Natural killer cell (primary cell): ENCODE data around the gene TMEM126A. TPM values are rescaled to one million over a fixed set of nuclear protein-coding genes. Genes with fewer than 3 reads are reported as not detected.
A peak's percentile ranks its signal among the peaks of the same experiment; 100 is the strongest.

Source experiments
- ATAC-seq, 3 donors: fragments of 150-1000 bp in 2 of 3; fragments of 200-7000 bp in 1 of 3; cut with Tn5 transposase; 1 replicate in 1 of 3; 2 replicates in 2 of 3; pipeline ENCODE4 v1.10.0; 2021; ENCODE audit warnings: mild to moderate bottlenecking in 2 of 3, moderate library complexity in 2 of 3
- DNase-seq, 2 donors: peaks; one replicate each; pipeline versions ENCODE4 v3.0.0 to v3.0.0-alpha.2; 2013 to 2021; ENCODE audit warnings: mixed read lengths in 1 of 2
- H3K27ac ChIP-seq: one replicate; pipeline ENCODE4 v1.5.1; 2013; ENCODE audit warnings: mild to moderate bottlenecking, low read length
- H3K27me3 ChIP-seq: one replicate; pipeline ENCODE4 v1.6.1; 2013; ENCODE audit warnings: low read length; ENCODE audit not compliant: control insufficient read depth, insufficient read depth
- H3K36me3 ChIP-seq: one replicate; pipeline ENCODE4 v1.6.1; 2013; ENCODE audit warnings: low read length; ENCODE audit not compliant: control insufficient read depth, insufficient read depth
- H3K4me1 ChIP-seq: one replicate; pipeline ENCODE4 v1.6.1; 2013; ENCODE audit warnings: low read length; ENCODE audit not compliant: control insufficient read depth, insufficient read depth
- H3K4me3 ChIP-seq: one replicate; pipeline ENCODE4 v1.5.1; 2013; ENCODE audit warnings: low read length
- H3K9me3 ChIP-seq: one replicate; pipeline ENCODE4 v1.6.1; 2013; ENCODE audit warnings: low read length; ENCODE audit not compliant: control insufficient read depth, insufficient read depth
- H3K27ac Mint-ChIP-seq, 2 donors: one replicate each; pipeline ENCODE4 v1.8.0; 2022; ENCODE audit warnings: mild to moderate bottlenecking in 2 of 2, mixed read lengths in 2 of 2, moderate library complexity in 1 of 2
- H3K27me3 Mint-ChIP-seq, 2 donors: one replicate each; pipeline ENCODE4 v1.8.0; 2022; ENCODE audit warnings: low read depth in 2 of 2, mixed read lengths in 2 of 2
- H3K36me3 Mint-ChIP-seq: one replicate; pipeline ENCODE4 v1.8.0; 2022; ENCODE audit warnings: mixed read lengths
- H3K4me1 Mint-ChIP-seq, 2 donors: one replicate each; pipeline ENCODE4 v1.8.0; 2022; ENCODE audit warnings: mixed read lengths in 2 of 2
- H3K4me3 Mint-ChIP-seq: one replicate; pipeline ENCODE4 v1.8.0; 2022; ENCODE audit warnings: mild to moderate bottlenecking, moderate library complexity, mixed read lengths
- H3K9me3 Mint-ChIP-seq, 2 donors: one replicate each; pipeline ENCODE4 v1.8.0; 2022; ENCODE audit warnings: mixed read lengths in 2 of 2
- CTCF ChIP-seq: fragments of 200-600 bp; IDR thresholded peaks from one replicate; pipeline ENCODE4 v1.8.0; 2022; ENCODE audit warnings: antibody characterized with exemption
- WGBS: methylation state at CpG from one replicate; pipeline ENCODE4 v1.1.7; 2013; ENCODE audit warnings: missing lambda C conversion rate; ENCODE audit not compliant: insufficient coverage; 5-methylcytosine and 5-hydroxymethylcytosine counted together
- intact Hi-C: fragments of 100-400 bp; cut with micrococcal nuclease; formaldehyde crosslinking; loops from one replicate; pipeline ENCODE4 v1.14.2; 2022
- total RNA-seq, 4 donors: library from RNA; stranded (reverse); fragments of 120-200 nt in 1 of 4; gene quantifications; one replicate each; pipeline versions ENCODE4 v1.2.3 to v1.2.4, GENCODE V29; 2013 to 2022

TMEM126A gene
- total RNA-seq, 3 donors from 2014 or later (not counting 1 experiment from before 2014, with no cell fraction given), result 16.8 to 27.6 (median 23.2) TPM

DNA sequence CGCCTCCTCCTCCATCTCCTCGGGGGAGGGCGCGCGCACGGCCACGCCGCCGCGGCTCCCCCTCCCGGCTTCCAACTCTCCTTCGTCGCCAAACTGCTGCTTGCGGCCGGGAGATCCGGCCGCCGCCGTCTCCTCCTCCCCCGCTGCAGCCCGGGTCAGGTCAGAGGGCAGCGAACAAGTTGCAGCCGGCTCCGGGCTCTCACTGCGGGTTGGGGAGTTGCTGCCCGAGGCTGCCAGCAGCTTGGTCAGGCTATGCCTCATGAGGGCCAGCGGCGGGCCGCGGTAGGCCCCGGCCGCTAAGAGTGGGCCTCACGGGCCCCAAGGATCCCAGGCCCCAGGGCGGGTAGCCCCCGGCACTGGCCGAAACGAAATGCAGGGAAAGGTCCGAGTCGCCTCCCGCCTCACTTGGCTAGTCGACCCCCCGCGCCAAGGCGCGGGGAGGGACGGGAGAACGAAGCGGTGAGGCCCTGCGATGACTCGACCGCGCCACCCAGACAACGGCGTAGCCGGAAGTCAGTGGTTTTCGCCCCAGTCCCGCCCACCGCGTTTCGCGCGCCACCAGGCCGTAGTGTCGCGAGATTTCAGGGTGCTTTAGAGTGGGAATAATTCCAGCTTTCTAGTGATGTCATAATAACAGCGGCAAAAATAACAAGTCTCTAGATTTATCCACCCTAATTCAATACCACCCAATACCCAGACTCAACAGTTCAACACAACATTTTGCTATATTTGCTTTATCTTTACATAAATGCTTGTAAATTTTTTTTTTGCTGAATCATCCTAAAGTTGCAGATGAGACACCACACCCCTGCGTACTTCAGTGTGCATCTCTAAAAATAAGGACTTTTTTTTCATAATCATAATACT lies 17.1 kb downstream of the TMEM126A start, which contains the start of gene CREBZF:
Gene CREBZF, minus strand, starts transcription at position 515 of the 867 bp plus-strand sequence. Its CDS starts 254 bp downstream, at position 261.
- peak; percentile 95 to 96 for DNase-seq
- Histone ChIP-seq H3K27ac (peak within 1 kb of the TSS; percentile 100), H3K4me3 (peak within 1 kb of the TSS; percentile 94), H3K4me1 (peaks cover 11% of the 10 kb centered on the region), H3K36me3 (peaks cover 15% of the 10 kb centered on the region), H3K9me3 (no peaks in the 10 kb centered on the region), H3K27me3 (no peaks in the 10 kb centered on the region)
- Mint-ChIP-seq H3K36me3 (peaks cover 6% of the 10 kb centered on the region), H3K9me3 (no peaks in the 10 kb centered on the region), H3K27ac (peak within 1 kb of the TSS; percentile 98), H3K4me3 (peak within 1 kb of the TSS; percentile 98), H3K4me1 (peaks cover 50 to 55% of the 10 kb centered on the region in 2 donors), H3K27me3 (no peaks in the 10 kb centered on the region)
- under 1% methylated on average over 67 of the region's 67 CpGs for WGBS
- no peak for TF ChIP-seq CTCF
- intact Hi-C loops, result loop anchor here (1.0 to 5.0 kb wide), 6 partner anchors 18 to 580 kb away; partner anchors contain the start of genes CCDC83, PICALM, TMEM126A and TMEM126B
- peak; percentile 72 to 86 (median 79) for ATAC-seq

GRCh38 chr11:85665733-85666132 lies 18.0 kb downstream of the TMEM126A start:
- H3K4me3 Mint-ChIP-seq, result peak overlapping the region; percentile 98
- Histone ChIP-seq H3K27me3 (no peaks in the 10 kb centered on the region), H3K9me3 (no peaks in the 10 kb centered on the region), H3K36me3 (peaks cover 6% of the 10 kb centered on the region), H3K4me1 (peaks cover 11% of the 10 kb centered on the region), H3K4me3 (no peak overlapping the region), H3K27ac (peak overlapping the region; percentile 100)
- peak overlapping the region; percentile 98 for H3K27ac Mint-ChIP-seq
- intact Hi-C loops, result loop anchor here (2.0 kb wide), 1 partner anchor 87 kb away; no protein-coding TSS in a partner anchor
- H3K9me3 Mint-ChIP-seq, result no peaks in the 10 kb centered on the region
- DNase-seq (peak in 1 of 2 donors; percentile 20), ATAC-seq (no peak)
- H3K36me3 Mint-ChIP-seq, result no peaks in the 10 kb centered on the region
- no peak for TF ChIP-seq CTCF
- no peaks in the 10 kb centered on the region for H3K27me3 Mint-ChIP-seq
- peaks cover 41 to 46% of the 10 kb centered on the region in 2 donors for H3K4me1 Mint-ChIP-seq
- WGBS, result 70% methylated on average over 5 of the region's 5 CpGs

DNA sequence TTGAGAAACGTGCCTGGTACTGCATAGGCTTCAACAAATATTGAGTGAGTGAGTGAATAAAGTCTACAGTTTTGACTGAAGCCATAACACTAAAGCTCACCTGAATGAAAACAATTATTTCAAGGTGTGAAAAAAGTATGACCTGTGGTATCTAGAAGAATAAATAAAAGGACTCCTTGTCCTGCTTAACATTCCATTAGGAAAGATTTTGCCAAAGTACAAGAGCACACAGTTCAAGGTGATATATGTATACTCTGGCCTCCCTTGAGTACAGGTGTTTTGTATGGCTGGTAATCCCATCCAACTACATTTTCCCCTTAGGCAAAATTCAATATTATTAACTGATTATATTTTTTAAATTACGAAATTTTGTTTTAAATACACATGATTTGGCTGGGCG lies 18.9 kb downstream of the TMEM126A start:
- Histone ChIP-seq H3K27me3 (no peaks in the 10 kb centered on the region), H3K4me1 (peaks cover 11% of the 10 kb centered on the region), H3K36me3 (no peaks in the 10 kb centered on the region), H3K9me3 (no peaks in the 10 kb centered on the region), H3K4me3 (no peak overlapping the region), H3K27ac (no peak overlapping the region)
- no peak for DNase-seq
- Mint-ChIP-seq H3K27me3 (peaks cover 0 to 2% of the 10 kb centered on the region in 2 donors), H3K27ac (peak overlapping the region; percentile 98), H3K9me3 (no peaks in the 10 kb centered on the region), H3K36me3 (no peaks in the 10 kb centered on the region), H3K4me1 (peaks cover 32 to 37% of the 10 kb centered on the region in 2 donors), H3K4me3 (no peak overlapping the region)
- intact Hi-C loops, result no loop called here
- TF ChIP-seq CTCF, result no peak
- 95% methylated on average over 2 of the region's 3 CpGs for WGBS
- ATAC-seq, result no peak
